HG02571 (cell line): Measurements from ENCODE around the gene IFNL1.
"Not testable (repeated sequence)": the region's sequence is repeated elsewhere in the genome, so short reads cannot be mapped to it uniquely, and the experiment has no call there.

Experiments
- ATAC-seq: cut with Tn5 transposase; IDR thresholded peaks from one replicate; pipeline ENCODE4 v1.9.1; 2021; ENCODE audit warnings: mild to moderate bottlenecking, moderate library complexity; ENCODE audit not compliant: unreplicated experiment

Gene IFNL1

DNA sequence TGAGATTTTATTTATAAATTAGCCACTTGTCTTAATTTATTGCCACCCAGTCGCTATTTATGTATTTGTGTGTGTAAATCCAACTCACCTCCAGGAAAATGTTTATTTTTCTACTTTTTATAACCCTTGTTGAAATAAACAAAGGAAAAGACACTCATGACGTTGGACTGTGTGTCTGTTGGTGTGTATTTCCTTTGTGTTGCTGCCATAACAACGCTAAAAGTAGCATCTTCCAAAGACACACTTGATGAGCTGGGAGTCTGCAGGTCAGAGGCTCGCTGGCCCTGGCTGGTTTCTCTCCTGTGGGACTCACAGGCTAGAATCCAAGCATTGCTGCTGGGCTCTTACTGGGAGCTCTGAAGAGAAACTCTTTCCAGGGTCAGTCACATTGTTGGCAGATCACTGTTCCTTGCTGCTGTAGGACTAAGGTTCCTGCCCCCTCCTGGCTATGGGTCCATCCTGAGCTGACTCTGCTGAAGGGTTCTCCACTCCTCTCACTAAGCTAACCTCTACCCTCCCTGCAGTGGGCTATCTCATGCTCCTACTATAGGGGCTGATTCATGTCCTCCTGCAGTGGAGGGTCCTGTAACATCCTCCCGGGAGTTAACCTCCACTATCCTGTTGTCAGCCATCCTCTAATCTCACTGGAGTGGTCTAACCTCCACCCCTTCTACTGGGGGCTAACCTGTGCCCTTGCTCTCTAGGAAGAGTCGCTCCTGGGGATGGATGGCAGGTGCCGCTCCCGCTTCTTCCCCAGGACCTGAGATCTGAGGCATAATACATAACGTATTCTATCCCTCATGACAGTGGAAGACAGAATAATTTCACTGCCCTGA is 26.0 kb upstream of the IFNL1 start:
- no peak for ATAC-seq

DNA sequence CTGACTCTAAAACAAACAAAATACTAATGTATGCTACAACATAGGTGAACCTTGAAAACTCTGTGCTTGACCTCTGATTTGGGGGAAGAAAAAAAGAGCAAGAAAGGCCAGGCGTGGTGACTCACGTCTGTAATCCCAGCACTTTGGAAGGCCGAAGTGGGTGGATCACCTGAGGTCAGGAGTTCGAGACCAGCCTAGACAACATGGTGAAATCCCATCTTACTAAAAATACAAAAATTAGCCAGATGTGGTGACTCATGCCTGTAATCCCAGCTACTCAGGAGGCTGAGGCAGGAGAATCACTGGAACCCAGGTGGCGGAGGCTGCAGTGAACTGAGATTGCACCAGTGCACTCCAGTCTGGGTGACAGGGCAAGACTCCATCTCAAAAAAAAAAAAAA is 22.3 kb upstream of the IFNL1 start:
- not testable (repeated sequence) for ATAC-seq

GRCh38 chr19:39275578-39275977 is 20.6 kb upstream of the IFNL1 start:
- ATAC-seq = no peak

DNA sequence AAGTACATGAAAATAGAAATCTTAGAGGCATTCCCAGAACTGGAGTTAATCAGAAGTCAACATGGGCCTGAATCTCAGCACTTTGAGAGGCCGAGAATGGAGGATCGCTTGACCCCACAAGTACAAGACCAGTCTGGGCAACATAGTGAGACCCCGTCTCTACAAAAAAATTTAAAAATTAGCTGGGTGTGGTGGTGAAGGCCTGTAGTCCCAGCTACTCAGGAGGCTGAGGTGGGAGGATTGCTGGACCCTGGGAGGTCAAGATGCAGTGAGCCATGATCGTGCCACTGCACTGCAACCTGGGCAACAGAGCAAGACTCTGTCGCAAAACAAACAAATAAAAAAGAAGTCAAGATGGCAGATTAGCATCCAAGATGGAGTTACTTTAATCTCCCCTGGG is 19.5 kb upstream of the IFNL1 start:
- ATAC-seq = no peak

GRCh38 chr19:39277598-39277997 is 18.6 kb upstream of the IFNL1 start:
- ATAC-seq = no peak

GRCh38 chr19:39282021-39282420 is 14.2 kb upstream of the IFNL1 start:
- no peak for ATAC-seq

- no peak for ATAC-seq
Observed at GRCh38 chr19:39284032-39284431, 12.2 kb upstream of the IFNL1 start.

DNA sequence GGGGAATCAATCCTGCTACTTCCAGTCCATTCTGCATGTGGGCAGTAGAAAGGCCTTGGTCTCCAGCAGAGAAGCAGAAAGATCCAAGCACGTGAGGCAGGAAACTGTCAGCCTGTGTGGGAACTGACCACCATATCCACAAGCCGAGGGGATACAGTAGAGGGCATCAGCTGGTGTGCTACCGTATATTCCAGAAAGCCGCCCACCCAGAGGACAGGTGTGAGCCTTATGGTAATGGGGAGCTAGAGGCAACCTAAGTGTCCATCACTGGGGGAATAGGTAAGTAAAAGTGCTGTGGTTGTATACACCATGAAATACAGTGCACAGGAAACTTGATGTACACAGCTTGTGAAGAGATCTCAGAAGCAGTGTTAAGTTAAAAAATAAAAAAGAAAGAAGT is 2.8 kb upstream of the IFNL1 start:
- no peak for ATAC-seq

DNA sequence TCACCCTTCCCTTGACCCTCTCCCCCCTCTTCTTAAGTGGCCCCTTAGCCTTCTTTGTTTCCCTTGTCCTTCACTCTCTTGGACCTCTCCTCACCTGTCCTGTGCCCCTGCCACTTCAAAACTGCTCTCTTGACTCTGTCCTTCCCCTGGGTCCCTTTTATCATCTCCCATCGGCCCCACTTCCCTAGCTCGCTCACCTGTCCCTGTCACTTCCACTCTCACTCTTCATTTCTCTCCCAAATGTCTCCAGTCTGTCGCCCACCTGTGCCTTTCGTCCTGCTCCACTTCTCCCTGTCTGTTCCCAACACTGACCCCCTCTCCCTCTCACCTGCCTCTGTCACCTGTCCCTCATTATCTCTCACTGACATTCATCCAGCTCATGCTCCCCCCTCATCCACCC is 699 bp downstream of the IFNL1 start:
- no peak for ATAC-seq

- ATAC-seq = no peak
Observed at GRCh38 chr19:39297931-39298634, 1.9 kb downstream of the IFNL1 start.

- ATAC-seq = no peak
Observed at GRCh38 chr19:39299404-39299803, 3.2 kb downstream of the IFNL1 start.

GRCh38 chr19:39299832-39300231 is 3.6 kb downstream of the IFNL1 start:
- ATAC-seq = no peak

DNA sequence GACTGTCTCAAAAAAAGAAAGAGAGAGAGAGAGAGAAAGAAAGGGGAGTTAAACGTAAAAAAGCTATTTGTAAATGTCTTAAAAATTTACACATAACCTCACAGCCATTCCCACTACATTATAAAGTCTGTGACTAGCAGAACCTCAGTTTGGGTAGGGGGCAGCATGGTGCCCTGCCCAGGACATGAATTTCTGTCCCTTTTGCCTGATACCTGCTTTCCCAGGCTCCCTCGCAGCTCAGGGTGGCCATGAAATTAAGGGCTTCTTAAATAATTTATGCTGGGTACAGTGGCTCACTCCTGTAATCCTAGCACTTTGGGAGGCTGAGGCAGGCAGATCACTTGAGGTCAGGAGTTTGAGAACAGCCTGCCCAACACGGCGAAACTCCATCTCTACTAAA is 4.8 kb downstream of the IFNL1 start:
- no peak for ATAC-seq

DNA sequence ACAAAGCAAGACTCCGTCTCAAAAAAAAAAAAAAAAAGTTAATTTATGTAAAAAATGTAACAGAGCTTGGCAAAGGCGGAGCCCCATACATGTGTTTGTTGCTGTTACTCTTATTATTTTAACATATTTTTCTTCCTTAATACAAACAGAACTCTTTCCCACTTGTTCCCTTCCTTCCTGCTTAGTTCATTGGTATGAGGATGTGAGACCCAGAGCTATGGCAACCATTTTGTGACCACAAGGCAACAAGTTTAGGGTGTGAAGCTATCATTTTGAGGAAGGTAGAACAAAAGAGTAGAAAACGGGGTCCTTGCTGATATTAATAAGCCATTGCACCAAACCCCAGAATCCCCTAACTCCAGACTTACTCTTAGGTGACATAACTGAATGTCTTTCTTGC is 5.4 kb downstream of the IFNL1 start:
- no peak for ATAC-seq

- no peak for ATAC-seq
Observed at GRCh38 chr19:39303373-39304184, 7.4 kb downstream of the IFNL1 start.

- no peak for ATAC-seq
Observed at GRCh38 chr19:39304185-39304513, 7.9 kb downstream of the IFNL1 start.

DNA sequence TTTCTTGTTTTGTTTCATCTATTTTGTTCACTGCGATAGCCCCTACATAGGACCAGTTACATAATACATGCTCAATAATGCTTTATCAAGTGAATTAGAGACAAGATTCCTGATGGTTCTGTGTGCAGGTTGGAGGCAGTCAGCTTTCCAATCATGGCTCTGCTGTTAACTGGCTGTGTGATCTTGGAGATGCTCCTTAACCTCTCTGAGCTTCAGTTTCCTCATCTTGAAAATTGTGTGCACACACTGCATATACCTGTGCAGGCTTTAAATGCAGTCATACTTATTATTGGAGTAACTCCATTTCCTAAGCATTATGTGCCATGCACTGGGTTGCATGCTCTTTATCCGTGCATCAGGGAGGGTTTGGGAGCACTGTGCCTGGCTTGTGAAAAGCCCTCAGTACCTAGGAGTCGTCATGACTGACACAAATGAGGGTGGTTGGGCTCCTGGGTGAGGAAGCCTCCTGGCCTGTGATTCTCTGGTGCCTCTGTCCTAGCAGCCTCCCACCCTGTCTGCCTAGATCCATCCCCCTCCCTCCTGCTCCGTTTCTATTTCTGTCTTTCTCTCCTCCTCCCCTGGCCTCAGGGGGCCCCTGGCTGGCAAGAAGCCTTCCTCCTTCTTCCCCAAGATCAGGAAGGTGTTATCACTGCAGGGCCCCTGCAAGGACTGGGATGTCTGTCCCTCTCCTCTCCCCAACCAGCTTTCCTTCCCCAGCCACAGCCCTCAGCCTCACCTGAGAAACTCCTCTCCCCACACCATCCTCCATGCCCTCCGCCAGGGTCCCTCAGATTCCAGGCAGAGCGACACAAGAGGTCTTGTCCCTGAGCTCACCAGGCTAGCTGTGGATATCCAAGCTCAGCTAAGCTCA is 8.7 kb downstream of the IFNL1 start:
- ATAC-seq = no peak

DNA sequence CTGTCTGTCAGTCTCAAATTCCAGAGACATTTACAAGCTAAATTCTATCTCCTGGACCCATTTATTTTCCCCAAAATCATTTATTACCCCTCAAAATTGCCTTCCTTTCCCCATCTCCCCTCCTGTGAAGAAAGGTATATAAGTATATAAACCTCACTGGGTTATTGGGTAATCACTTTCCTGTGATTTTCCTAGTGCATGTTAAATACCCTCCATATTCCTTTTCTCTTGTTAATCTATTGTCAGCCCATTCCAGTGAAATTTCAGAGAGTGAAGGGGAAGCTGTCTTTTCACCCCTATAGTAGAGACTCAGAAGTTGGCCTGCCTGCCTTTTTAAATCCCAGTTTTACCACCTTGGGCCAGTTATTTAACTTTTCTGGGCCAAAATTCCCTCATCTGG is 9.9 kb downstream of the IFNL1 start:
- ATAC-seq = no peak

GRCh38 chr19:39307046-39307821 is 11.0 kb downstream of the IFNL1 start:
- ATAC-seq = no peak
